GM12878 (cell line): ENCODE results near the gene DLG2. TPM values are rescaled to one million over a fixed set of nuclear protein-coding genes. Genes with fewer than 3 reads are reported as not detected.

Experiments
- ATAC-seq: fragments of 200-7000 bp; cut with Tn5 transposase; 3 replicates; pipeline ENCODE4 v1.9.1; 2020; ENCODE audit warnings: mild to moderate bottlenecking, moderate library complexity
- BruUV-seq: library from RNA; stranded (reverse); fragments of 400-500 nt; replicated peaks from 2 replicates; lab custom pipeline; 2021; lab: Mats Ljungman, UMichigan
- CTCF ChIA-PET: fragments of 300-600 bp; sonication (Branson Sonifier 250); formaldehyde crosslinking; extraction: SDS; loops from one replicate; lab custom pipeline; 2021; ENCODE audit warnings: inconsistent platforms; lab: Yijun Ruan, JAX
- POLR2A ChIA-PET: fragments of 350-600 bp; formaldehyde crosslinking; extraction: SDS; loops from one replicate; lab custom pipeline; 2021; ENCODE audit warnings: inconsistent platforms; lab: Charles Lee
- RAD21 ChIA-PET: fragments of 300-600 bp; sonication (Branson Sonifier 250); formaldehyde crosslinking; loops from one replicate; lab custom pipeline; 2023; ENCODE audit warnings: antibody characterized with exemption; ENCODE audit not compliant: unreplicated experiment; lab: Charles Lee
- SMC1A ChIA-PET: fragments of 300-600 bp; sonication (Branson Sonifier 250); formaldehyde crosslinking; loops from one replicate; lab custom pipeline; 2023; ENCODE audit not compliant: unreplicated experiment, uncharacterized antibody; lab: Charles Lee
- DNase-seq: peaks from one replicate; pipeline ENCODE4 v3.0.0-alpha.2; 2011; ENCODE audit warnings: low read depth, low spot score
- FAIRE-seq: peaks from 3 replicates; lab custom pipeline; 2011; peaks lifted over from hg19 to GRCh38; lab: Jason Lieb, UNC
- H2AFZ ChIP-seq: 2 replicates; pipeline ENCODE4 v1.6.0; 2011; ENCODE audit warnings: low read depth, low read length, control low read depth; ENCODE audit not compliant: control insufficient read depth
- H3K27ac ChIP-seq: 2 replicates; pipeline ENCODE4 v1.5.1; 2011; ENCODE audit warnings: control low read depth; ENCODE audit not compliant: control insufficient read depth, insufficient read depth
- H3K27me3 ChIP-seq, 2 experiments: replicated peaks in 1 of 2; 2 replicates each; pipeline versions ENCODE4 v1.6.0 to v1.6.1; 2011; ENCODE audit warnings: low read length in 1 of 2; ENCODE audit not compliant: control insufficient read depth in 2 of 2, insufficient read depth in 2 of 2
- H3K36me3 ChIP-seq, 2 experiments: 2 replicates each; pipeline ENCODE4 v1.5.1; 2011; ENCODE audit warnings: low read length in 1 of 2; ENCODE audit not compliant: control insufficient read depth in 2 of 2, insufficient read depth in 2 of 2
- H3K4me1 ChIP-seq: 2 replicates; pipeline ENCODE4 v1.6.1; 2011; ENCODE audit warnings: mild to moderate bottlenecking, low read length, moderate library complexity, mixed read lengths; ENCODE audit not compliant: control insufficient read depth, insufficient read depth
- H3K4me2 ChIP-seq: 2 replicates; pipeline ENCODE4 v1.6.0; 2011; ENCODE audit warnings: control low read depth; ENCODE audit not compliant: control insufficient read depth, insufficient read depth
- H3K4me3 ChIP-seq: fragments of 200-600 bp; sonication (generic); 2 replicates; pipeline ENCODE4 v1.5.1; 2016
- H3K79me2 ChIP-seq: 2 replicates; pipeline ENCODE4 v1.6.0; 2011; ENCODE audit warnings: low read length; ENCODE audit not compliant: control insufficient read depth, insufficient read depth
- H3K9ac ChIP-seq: 2 replicates; pipeline ENCODE4 v1.8.0; 2011; ENCODE audit warnings: low read length, control low read depth, mixed read lengths; ENCODE audit not compliant: control insufficient read depth, insufficient read depth
- H3K9me3 ChIP-seq: replicated peaks from 3 replicates; pipeline ENCODE4 v1.5.1; 2011; ENCODE audit warnings: mild to moderate bottlenecking, low read length; ENCODE audit not compliant: control insufficient read depth, insufficient read depth
- H4K20me1 ChIP-seq: 2 replicates; pipeline ENCODE4 v1.6.0; 2011; ENCODE audit not compliant: control insufficient read depth, insufficient read depth
- CHD4 ChIP-seq: fragments of 200-600 bp; sonication (generic); IDR thresholded peaks from 2 replicates; pipeline ENCODE4 v1.6.1; 2016; ENCODE audit warnings: mild to moderate bottlenecking
- CREM ChIP-seq: IDR thresholded peaks from 2 replicates; pipeline ENCODE4 v1.6.1; 2014; ENCODE audit warnings: antibody characterized with exemption, low read depth
- EP300 ChIP-seq, 2 experiments: fragments of 150-350 bp in 1 of 2; IDR thresholded peaks; 2 replicates each; pipeline ENCODE4 v1.6.1; 2011 to 2012; ENCODE audit warnings: low read depth in 2 of 2, low read length in 2 of 2, borderline replicate concordance in 1 of 2, improper control_type of control experiment in 1 of 2, inconsistent platforms in 1 of 2; ENCODE audit not compliant: control insufficient read depth in 1 of 2
- FOXK2 ChIP-seq: fragments of 450-650 bp; IDR thresholded peaks from 2 replicates; pipeline ENCODE4 v1.6.1; 2017; ENCODE audit warnings: mild to moderate bottlenecking, moderate library complexity
- FOXM1 ChIP-seq: IDR thresholded peaks from 2 replicates; pipeline ENCODE4 v1.6.1; 2012; ENCODE audit warnings: low read depth, mild to moderate bottlenecking, inconsistent platforms, low read length, moderate library complexity
- JUND ChIP-seq: IDR thresholded peaks from 2 replicates; pipeline ENCODE4 v1.6.1; 2012; ENCODE audit warnings: low read depth, mild to moderate bottlenecking, low read length, improper control_type of control experiment, moderate library complexity
- LARP7 ChIP-seq: fragments of 450-650 bp; IDR thresholded peaks from 2 replicates; pipeline ENCODE4 v1.6.1; 2017; ENCODE audit warnings: mild to moderate bottlenecking
- MTA3 ChIP-seq: IDR thresholded peaks from 2 replicates; pipeline ENCODE4 v1.6.1; 2012; ENCODE audit warnings: low read length, inconsistent platforms, borderline replicate concordance
- MXI1 ChIP-seq: fragments of 150-350 bp; IDR thresholded peaks from 2 replicates; pipeline ENCODE4 v1.6.1; 2011; ENCODE audit warnings: low read depth, mild to moderate bottlenecking, inconsistent platforms, low read length, improper control_type of control experiment
- POU2F2 ChIP-seq: IDR thresholded peaks from 3 replicates; pipeline ENCODE4 v1.6.1; 2011; ENCODE audit warnings: low read depth, mild to moderate bottlenecking, low read length, borderline replicate concordance
- SRF ChIP-seq, 2 experiments: IDR thresholded peaks; 2 replicates each; pipeline ENCODE4 v1.6.1; 2011; ENCODE audit warnings: low read depth in 2 of 2, low read length in 2 of 2, mild to moderate bottlenecking in 1 of 2, moderate library complexity in 1 of 2
- STAT1 ChIP-seq: fragments of 450-650 bp; conservative IDR thresholded peaks from 2 replicates; pipeline ENCODE4 v1.6.1; 2014; ENCODE audit warnings: antibody characterized with exemption, mild to moderate bottlenecking
- STAT3 ChIP-seq: IDR thresholded peaks from 2 replicates; pipeline ENCODE4 v1.6.1; 2011; ENCODE audit warnings: low read depth, low read length, improper control_type of control experiment
- YBX1 ChIP-seq: fragments of 450-650 bp; IDR thresholded peaks from 2 replicates; pipeline ENCODE4 v1.6.1; 2016; ENCODE audit warnings: antibody characterized with exemption
- in situ Hi-C: fragments of 300-500 bp; cut with MboI; formaldehyde crosslinking; loops from 9 replicates; pipeline ENCODE4 v1.14.3; 2018; ENCODE audit warnings: mixed read lengths
- intact Hi-C: fragments of 100-400 bp; cut with micrococcal nuclease; formaldehyde crosslinking; loops from one replicate; pipeline ENCODE4 v1.14.2; 2022; ENCODE audit not compliant: unreplicated experiment
- polyA plus RNA-seq, 11 experiments: library from polyadenylated mRNA; depleted of rRNA in 4 of 11; unstranded in 6 of 11; stranded (reverse) in 5 of 11; fragments of >200 nt; fragmentation: Nextera tagmentation in 4 of 11; fragmentation: Illumina TruSeq in 1 of 11; extraction: Ambion mirVana in 4 of 11; extraction: Trizol in 1 of 11; gene quantifications; 1 replicate in 1 of 11; 2 replicates in 10 of 11; pipeline versions ENCODE4 v1.2.1 to v1.2.3, GENCODE V29; 2011 to 2016; ENCODE audit warnings: inconsistent platforms in 2 of 11, missing spikeins in 2 of 11, low read depth in 1 of 11
- total RNA-seq, 4 experiments: library from RNA; depleted of rRNA in 3 of 4; stranded (reverse); fragments of >200 nt in 3 of 4; fragmentation: Illumina TruSeq in 1 of 4; extraction: Trizol in 1 of 4; gene quantifications; 2 replicates each; pipeline versions ENCODE4 v1.2.1 to v1.2.3, GENCODE V29; 2013 to 2021
- TF ChIP-seq, protein P1 (sequence below): IDR thresholded peaks from 2 replicates; pipeline ENCODE4 v1.6.1; 2011; ENCODE audit warnings: low read depth, low read length, improper control_type of control experiment, borderline replicate concordance
- TF ChIP-seq, protein P2 (sequence below): IDR thresholded peaks from 2 replicates; pipeline ENCODE4 v1.6.1; 2012; ENCODE audit warnings: low read depth, low read length, improper control_type of control experiment
- TF ChIP-seq, protein P3 (sequence below): IDR thresholded peaks from 2 replicates; pipeline ENCODE4 v1.6.1; 2012; ENCODE audit warnings: mild to moderate bottlenecking, low read depth, low read length
- TF ChIP-seq, protein P4 (sequence below): fragments of 450-650 bp; formaldehyde crosslinking; IDR thresholded peaks from 2 replicates; pipeline ENCODE4 v1.4.0; 2020; ENCODE audit warnings: mild to moderate bottlenecking, moderate library complexity

DLG2 gene
- total and polyA plus RNA-seq, 10 of the 15 experiments (the other 5 are each of a cell fraction or from before 2014, with no cell fraction given): 0.09 to 0.98 (median 0.35) TPM

DNA sequence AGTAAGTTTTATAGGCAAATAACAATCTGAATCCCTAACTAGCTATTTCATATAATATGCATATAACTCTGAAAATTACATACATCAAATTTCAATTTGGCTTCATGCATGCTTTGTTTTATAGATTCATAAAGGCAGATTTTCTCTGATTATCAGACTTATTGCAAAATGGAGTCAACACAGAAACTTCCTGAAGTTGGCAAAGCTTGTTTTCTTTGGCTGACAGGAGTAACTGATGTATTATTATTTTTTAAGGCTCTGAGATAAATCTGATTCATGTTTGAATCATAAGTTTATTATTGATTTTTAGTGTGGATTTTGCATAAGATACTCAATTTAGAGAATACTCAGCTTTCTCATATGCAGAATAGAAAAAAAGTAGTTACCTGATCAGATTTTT is 1984.6 kb downstream of the DLG2 start:
- no peak overlapping the region for H2AFZ ChIP-seq
- H3K36me3 ChIP-seq: no peaks in the 10 kb centered on the region
- intact Hi-C loops: no loop called here
- ChIA-PET CTCF (no interaction called here), RAD21 (no interaction called here), POLR2A (no interaction called here), SMC1A (no interaction called here)
- no peaks in the 10 kb centered on the region for H3K79me2 ChIP-seq
- H3K4me3 ChIP-seq: no peak overlapping the region
- peaks cover 3% of the 10 kb centered on the region; the same call in 1 of the 2 replicates for H3K4me1 ChIP-seq
- BruUV-seq: no TSS peak
- in situ Hi-C loops: no loop called here
- H3K9ac ChIP-seq: no peak overlapping the region
- H3K9me3 ChIP-seq: no peaks in the 10 kb centered on the region
- DNase-seq (no peak), FAIRE-seq (peak; percentile 69), ATAC-seq (no peak)
- H3K27me3 ChIP-seq: no peaks in the 10 kb centered on the region; a peak in 4 of 4 replicates
- H3K27ac ChIP-seq: no peak overlapping the region
- no peak overlapping the region for H3K4me2 ChIP-seq
- no peaks in the 10 kb centered on the region for H4K20me1 ChIP-seq
- TF ChIP-seq CHD4 (no peak), CREM (no peak), EP300 (IDR thresholded peaks at IDR 0.05; ENCODE audit: borderline replicate concordance in 1 of 2, control insufficient read depth in 1 of 2, low read depth in 2 of 2, low read length in 2 of 2) (no peak), STAT1 (no peak), FOXM1 (no peak), JUND (no peak), LARP7 (no peak), MTA3 (no peak), SRF (IDR thresholded peaks at IDR 0.05; ENCODE audit: low read depth in 2 of 2, low read length in 2 of 2) (no peak), POU2F2 (no peak), FOXK2 (no peak), YBX1 (no peak), STAT3 (no peak), MXI1 (no peak)
- TF ChIP-seq, protein P1, sequence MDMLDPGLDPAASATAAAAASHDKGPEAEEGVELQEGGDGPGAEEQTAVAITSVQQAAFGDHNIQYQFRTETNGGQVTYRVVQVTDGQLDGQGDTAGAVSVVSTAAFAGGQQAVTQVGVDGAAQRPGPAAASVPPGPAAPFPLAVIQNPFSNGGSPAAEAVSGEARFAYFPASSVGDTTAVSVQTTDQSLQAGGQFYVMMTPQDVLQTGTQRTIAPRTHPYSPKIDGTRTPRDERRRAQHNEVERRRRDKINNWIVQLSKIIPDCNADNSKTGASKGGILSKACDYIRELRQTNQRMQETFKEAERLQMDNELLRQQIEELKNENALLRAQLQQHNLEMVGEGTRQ: no peak
- TF ChIP-seq, protein P2, sequence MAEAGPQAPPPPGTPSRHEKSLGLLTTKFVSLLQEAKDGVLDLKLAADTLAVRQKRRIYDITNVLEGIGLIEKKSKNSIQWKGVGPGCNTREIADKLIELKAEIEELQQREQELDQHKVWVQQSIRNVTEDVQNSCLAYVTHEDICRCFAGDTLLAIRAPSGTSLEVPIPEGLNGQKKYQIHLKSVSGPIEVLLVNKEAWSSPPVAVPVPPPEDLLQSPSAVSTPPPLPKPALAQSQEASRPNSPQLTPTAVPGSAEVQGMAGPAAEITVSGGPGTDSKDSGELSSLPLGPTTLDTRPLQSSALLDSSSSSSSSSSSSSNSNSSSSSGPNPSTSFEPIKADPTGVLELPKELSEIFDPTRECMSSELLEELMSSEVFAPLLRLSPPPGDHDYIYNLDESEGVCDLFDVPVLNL: no peak
- TF ChIP-seq, protein P3, sequence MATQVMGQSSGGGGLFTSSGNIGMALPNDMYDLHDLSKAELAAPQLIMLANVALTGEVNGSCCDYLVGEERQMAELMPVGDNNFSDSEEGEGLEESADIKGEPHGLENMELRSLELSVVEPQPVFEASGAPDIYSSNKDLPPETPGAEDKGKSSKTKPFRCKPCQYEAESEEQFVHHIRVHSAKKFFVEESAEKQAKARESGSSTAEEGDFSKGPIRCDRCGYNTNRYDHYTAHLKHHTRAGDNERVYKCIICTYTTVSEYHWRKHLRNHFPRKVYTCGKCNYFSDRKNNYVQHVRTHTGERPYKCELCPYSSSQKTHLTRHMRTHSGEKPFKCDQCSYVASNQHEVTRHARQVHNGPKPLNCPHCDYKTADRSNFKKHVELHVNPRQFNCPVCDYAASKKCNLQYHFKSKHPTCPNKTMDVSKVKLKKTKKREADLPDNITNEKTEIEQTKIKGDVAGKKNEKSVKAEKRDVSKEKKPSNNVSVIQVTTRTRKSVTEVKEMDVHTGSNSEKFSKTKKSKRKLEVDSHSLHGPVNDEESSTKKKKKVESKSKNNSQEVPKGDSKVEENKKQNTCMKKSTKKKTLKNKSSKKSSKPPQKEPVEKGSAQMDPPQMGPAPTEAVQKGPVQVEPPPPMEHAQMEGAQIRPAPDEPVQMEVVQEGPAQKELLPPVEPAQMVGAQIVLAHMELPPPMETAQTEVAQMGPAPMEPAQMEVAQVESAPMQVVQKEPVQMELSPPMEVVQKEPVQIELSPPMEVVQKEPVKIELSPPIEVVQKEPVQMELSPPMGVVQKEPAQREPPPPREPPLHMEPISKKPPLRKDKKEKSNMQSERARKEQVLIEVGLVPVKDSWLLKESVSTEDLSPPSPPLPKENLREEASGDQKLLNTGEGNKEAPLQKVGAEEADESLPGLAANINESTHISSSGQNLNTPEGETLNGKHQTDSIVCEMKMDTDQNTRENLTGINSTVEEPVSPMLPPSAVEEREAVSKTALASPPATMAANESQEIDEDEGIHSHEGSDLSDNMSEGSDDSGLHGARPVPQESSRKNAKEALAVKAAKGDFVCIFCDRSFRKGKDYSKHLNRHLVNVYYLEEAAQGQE: no peak
- TF ChIP-seq, protein P4, sequence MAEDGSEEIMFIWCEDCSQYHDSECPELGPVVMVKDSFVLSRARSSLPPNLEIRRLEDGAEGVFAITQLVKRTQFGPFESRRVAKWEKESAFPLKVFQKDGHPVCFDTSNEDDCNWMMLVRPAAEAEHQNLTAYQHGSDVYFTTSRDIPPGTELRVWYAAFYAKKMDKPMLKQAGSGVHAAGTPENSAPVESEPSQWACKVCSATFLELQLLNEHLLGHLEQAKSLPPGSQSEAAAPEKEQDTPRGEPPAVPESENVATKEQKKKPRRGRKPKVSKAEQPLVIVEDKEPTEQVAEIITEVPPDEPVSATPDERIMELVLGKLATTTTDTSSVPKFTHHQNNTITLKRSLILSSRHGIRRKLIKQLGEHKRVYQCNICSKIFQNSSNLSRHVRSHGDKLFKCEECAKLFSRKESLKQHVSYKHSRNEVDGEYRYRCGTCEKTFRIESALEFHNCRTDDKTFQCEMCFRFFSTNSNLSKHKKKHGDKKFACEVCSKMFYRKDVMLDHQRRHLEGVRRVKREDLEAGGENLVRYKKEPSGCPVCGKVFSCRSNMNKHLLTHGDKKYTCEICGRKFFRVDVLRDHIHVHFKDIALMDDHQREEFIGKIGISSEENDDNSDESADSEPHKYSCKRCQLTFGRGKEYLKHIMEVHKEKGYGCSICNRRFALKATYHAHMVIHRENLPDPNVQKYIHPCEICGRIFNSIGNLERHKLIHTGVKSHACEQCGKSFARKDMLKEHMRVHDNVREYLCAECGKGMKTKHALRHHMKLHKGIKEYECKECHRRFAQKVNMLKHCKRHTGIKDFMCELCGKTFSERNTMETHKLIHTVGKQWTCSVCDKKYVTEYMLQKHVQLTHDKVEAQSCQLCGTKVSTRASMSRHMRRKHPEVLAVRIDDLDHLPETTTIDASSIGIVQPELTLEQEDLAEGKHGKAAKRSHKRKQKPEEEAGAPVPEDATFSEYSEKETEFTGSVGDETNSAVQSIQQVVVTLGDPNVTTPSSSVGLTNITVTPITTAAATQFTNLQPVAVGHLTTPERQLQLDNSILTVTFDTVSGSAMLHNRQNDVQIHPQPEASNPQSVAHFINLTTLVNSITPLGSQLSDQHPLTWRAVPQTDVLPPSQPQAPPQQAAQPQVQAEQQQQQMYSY (CRISPR knock-in tag): no peak
